Transverse colon (tissue), 3 donors: ENCODE data around the gene STIM1.

Source experiments
- POLR2A ChIP-seq: fragments of 450-650 bp; IDR thresholded peaks from one replicate; pipeline ENCODE4 v1.6.1; 2016; ENCODE audit warnings: antibody characterized with exemption, mild to moderate bottlenecking, moderate library complexity
- POLR2AphosphoS5 ChIP-seq, 3 donors: sonication (generic); formaldehyde crosslinking; IDR thresholded peaks; one replicate each; pipeline ENCODE4 v1.6.1; 2016; ENCODE audit warnings: antibody characterized with exemption in 3 of 3

- TF ChIP-seq POLR2A (no peak), POLR2AphosphoS5 (IDR thresholded peaks at IDR 0.05) (no peak)
Observed at GRCh38 chr11:4071914-4072313, 216.4 kb downstream of the STIM1 start.
